GM12878 (cell line): ENCODE data around the gene CENPH. TPM values are rescaled to one million over a fixed set of nuclear protein-coding genes. Genes with fewer than 3 reads are reported as not detected.

ENCODE experiments used
- BCL11A ChIP-seq: IDR thresholded peaks from 2 replicates; pipeline ENCODE4 v1.6.1; 2011; ENCODE audit warnings: low read depth, low read length
- BHLHE40 ChIP-seq, 2 experiments: fragments of 450-650 bp in 1 of 2; IDR thresholded peaks; 2 replicates each; pipeline ENCODE4 v1.6.1; 2011 to 2017; ENCODE audit warnings: low read depth in 2 of 2, borderline replicate concordance in 1 of 2, improper control_type of control experiment in 1 of 2, low read length in 1 of 2, mild to moderate bottlenecking in 1 of 2
- MTA2 ChIP-seq: fragments of 450-650 bp; IDR thresholded peaks from 2 replicates; pipeline ENCODE4 v1.6.1; 2016; ENCODE audit warnings: low read depth, mild to moderate bottlenecking, moderate library complexity
- NBN ChIP-seq: fragments of 450-650 bp; IDR thresholded peaks from 2 replicates; pipeline ENCODE4 v1.6.1; 2016
- NR2F1 ChIP-seq: fragments of 450-650 bp; conservative IDR thresholded peaks from 2 replicates; pipeline ENCODE4 v1.6.1; 2017; ENCODE audit warnings: mild to moderate bottlenecking
- RFX5 ChIP-seq: IDR thresholded peaks from 2 replicates; pipeline ENCODE4 v1.6.1; 2011; ENCODE audit warnings: low read depth, low read length, improper control_type of control experiment
- SIX5 ChIP-seq: IDR thresholded peaks from 2 replicates; pipeline ENCODE4 v1.6.1; 2011; ENCODE audit warnings: mild to moderate bottlenecking, low read depth, low read length, moderate library complexity; ENCODE audit not compliant: severe bottlenecking
- SP1 ChIP-seq: IDR thresholded peaks from one replicate; pipeline ENCODE4 v1.6.1; 2011; ENCODE audit warnings: low read depth, low read length
- STAT1 ChIP-seq: fragments of 450-650 bp; conservative IDR thresholded peaks from 2 replicates; pipeline ENCODE4 v1.6.1; 2014; ENCODE audit warnings: antibody characterized with exemption, mild to moderate bottlenecking
- TARDBP ChIP-seq: IDR thresholded peaks from 2 replicates; pipeline ENCODE4 v1.6.1; 2016; ENCODE audit warnings: borderline replicate concordance
- polyA plus RNA-seq, 11 experiments: library from polyadenylated mRNA; depleted of rRNA in 4 of 11; unstranded in 6 of 11; stranded (reverse) in 5 of 11; fragments of >200 nt; fragmentation: Nextera tagmentation in 4 of 11; fragmentation: Illumina TruSeq in 1 of 11; extraction: Ambion mirVana in 4 of 11; extraction: Trizol in 1 of 11; gene quantifications; 1 replicate in 1 of 11; 2 replicates in 10 of 11; pipeline versions ENCODE4 v1.2.1 to v1.2.3, GENCODE V29; 2011 to 2016; ENCODE audit warnings: inconsistent platforms in 2 of 11, missing spikeins in 2 of 11, low read depth in 1 of 11
- total RNA-seq, 4 experiments: library from RNA; depleted of rRNA in 3 of 4; stranded (reverse); fragments of >200 nt in 3 of 4; fragmentation: Illumina TruSeq in 1 of 4; extraction: Trizol in 1 of 4; gene quantifications; 2 replicates each; pipeline versions ENCODE4 v1.2.1 to v1.2.3, GENCODE V29; 2013 to 2021
- TF ChIP-seq, protein P1 (sequence below): fragments of 150-350 bp; IDR thresholded peaks from 2 replicates; pipeline ENCODE4 v1.6.1; 2014; ENCODE audit warnings: mild to moderate bottlenecking, low read depth, low read length
- TF ChIP-seq, protein P2 (sequence below): IDR thresholded peaks from 2 replicates; pipeline ENCODE4 v1.6.1; 2011; ENCODE audit warnings: low read depth, low read length, improper control_type of control experiment, borderline replicate concordance
- TF ChIP-seq, protein P3 (sequence below): fragments of 450-650 bp; IDR thresholded peaks from 2 replicates; pipeline ENCODE4 v1.6.1; 2017; ENCODE audit warnings: borderline replicate concordance
- TF ChIP-seq, protein P4 (sequence below): fragments of 450-650 bp; IDR thresholded peaks from 2 replicates; pipeline ENCODE4 v1.6.1; 2016; ENCODE audit warnings: mild to moderate bottlenecking

The CENPH gene
- total and polyA plus RNA-seq, 10 of the 15 experiments (the other 5 are each of a cell fraction or from before 2014, with no cell fraction given), result 7.3 to 65.6 (median 45.9) TPM

- TF ChIP-seq, protein P1, sequence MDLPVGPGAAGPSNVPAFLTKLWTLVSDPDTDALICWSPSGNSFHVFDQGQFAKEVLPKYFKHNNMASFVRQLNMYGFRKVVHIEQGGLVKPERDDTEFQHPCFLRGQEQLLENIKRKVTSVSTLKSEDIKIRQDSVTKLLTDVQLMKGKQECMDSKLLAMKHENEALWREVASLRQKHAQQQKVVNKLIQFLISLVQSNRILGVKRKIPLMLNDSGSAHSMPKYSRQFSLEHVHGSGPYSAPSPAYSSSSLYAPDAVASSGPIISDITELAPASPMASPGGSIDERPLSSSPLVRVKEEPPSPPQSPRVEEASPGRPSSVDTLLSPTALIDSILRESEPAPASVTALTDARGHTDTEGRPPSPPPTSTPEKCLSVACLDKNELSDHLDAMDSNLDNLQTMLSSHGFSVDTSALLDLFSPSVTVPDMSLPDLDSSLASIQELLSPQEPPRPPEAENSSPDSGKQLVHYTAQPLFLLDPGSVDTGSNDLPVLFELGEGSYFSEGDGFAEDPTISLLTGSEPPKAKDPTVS, result no peak
- no peak for TF ChIP-seq RFX5
- TF ChIP-seq BCL11A, result no peak
- TF ChIP-seq, protein P2, sequence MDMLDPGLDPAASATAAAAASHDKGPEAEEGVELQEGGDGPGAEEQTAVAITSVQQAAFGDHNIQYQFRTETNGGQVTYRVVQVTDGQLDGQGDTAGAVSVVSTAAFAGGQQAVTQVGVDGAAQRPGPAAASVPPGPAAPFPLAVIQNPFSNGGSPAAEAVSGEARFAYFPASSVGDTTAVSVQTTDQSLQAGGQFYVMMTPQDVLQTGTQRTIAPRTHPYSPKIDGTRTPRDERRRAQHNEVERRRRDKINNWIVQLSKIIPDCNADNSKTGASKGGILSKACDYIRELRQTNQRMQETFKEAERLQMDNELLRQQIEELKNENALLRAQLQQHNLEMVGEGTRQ, result no peak
- no peak for TF ChIP-seq SIX5
- TF ChIP-seq NR2F1, result no peak
- no peak for TF ChIP-seq STAT1
- no peak for TF ChIP-seq MTA2
- TF ChIP-seq, protein P3, sequence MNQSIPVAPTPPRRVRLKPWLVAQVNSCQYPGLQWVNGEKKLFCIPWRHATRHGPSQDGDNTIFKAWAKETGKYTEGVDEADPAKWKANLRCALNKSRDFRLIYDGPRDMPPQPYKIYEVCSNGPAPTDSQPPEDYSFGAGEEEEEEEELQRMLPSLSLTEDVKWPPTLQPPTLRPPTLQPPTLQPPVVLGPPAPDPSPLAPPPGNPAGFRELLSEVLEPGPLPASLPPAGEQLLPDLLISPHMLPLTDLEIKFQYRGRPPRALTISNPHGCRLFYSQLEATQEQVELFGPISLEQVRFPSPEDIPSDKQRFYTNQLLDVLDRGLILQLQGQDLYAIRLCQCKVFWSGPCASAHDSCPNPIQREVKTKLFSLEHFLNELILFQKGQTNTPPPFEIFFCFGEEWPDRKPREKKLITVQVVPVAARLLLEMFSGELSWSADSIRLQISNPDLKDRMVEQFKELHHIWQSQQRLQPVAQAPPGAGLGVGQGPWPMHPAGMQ, result no peak
- no peak for TF ChIP-seq BHLHE40 (IDR thresholded peaks at IDR 0.05; ENCODE audit: borderline replicate concordance in 1 of 2, low read depth in 2 of 2, low read length in 1 of 2)
- TF ChIP-seq SP1, result no peak
- TF ChIP-seq, protein P4, sequence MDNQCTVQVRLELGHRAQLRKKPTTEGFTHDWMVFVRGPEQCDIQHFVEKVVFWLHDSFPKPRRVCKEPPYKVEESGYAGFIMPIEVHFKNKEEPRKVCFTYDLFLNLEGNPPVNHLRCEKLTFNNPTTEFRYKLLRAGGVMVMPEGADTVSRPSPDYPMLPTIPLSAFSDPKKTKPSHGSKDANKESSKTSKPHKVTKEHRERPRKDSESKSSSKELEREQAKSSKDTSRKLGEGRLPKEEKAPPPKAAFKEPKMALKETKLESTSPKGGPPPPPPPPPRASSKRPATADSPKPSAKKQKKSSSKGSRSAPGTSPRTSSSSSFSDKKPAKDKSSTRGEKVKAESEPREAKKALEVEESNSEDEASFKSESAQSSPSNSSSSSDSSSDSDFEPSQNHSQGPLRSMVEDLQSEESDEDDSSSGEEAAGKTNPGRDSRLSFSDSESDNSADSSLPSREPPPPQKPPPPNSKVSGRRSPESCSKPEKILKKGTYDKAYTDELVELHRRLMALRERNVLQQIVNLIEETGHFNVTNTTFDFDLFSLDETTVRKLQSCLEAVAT, result no peak
- no peak for TF ChIP-seq TARDBP
- TF ChIP-seq NBN, result no peak
Observed at GRCh38 chr5:69238760-69239251, 49.4 kb downstream of the CENPH start (continued).
